ENCODE results near the gene ANK3.

The ANK3 gene

GRCh38 chr10:60399328-60399727, 9.7 kb upstream of the ANK3 start:
- no peak overlapping the region for H3K4me3 ChIP-seq (ENCODE audit: low read depth, low read length)
- DNase-seq (ENCODE audit: low read depth, low spot score) = no peak
- ChIA-PET POLR2A (interaction anchor here (0.6 kb wide), 1 partner anchor 262 kb away, joined by 3 read pairs; no protein-coding TSS in a partner anchor), CTCF (interaction anchor here (1.2 kb wide), 1 partner anchor 11 kb away, joined by 4 read pairs; no protein-coding TSS in a partner anchor)
- TF ChIP-seq, protein P1, sequence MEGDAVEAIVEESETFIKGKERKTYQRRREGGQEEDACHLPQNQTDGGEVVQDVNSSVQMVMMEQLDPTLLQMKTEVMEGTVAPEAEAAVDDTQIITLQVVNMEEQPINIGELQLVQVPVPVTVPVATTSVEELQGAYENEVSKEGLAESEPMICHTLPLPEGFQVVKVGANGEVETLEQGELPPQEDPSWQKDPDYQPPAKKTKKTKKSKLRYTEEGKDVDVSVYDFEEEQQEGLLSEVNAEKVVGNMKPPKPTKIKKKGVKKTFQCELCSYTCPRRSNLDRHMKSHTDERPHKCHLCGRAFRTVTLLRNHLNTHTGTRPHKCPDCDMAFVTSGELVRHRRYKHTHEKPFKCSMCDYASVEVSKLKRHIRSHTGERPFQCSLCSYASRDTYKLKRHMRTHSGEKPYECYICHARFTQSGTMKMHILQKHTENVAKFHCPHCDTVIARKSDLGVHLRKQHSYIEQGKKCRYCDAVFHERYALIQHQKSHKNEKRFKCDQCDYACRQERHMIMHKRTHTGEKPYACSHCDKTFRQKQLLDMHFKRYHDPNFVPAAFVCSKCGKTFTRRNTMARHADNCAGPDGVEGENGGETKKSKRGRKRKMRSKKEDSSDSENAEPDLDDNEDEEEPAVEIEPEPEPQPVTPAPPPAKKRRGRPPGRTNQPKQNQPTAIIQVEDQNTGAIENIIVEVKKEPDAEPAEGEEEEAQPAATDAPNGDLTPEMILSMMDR (IDR thresholded peaks at IDR 0.05; ENCODE audit: insufficient read depth, low read length, missing control alignments) = no peak

- no peak overlapping the region for H3K4me3 ChIP-seq (ENCODE audit: low read depth, low read length)
- ChIA-PET CTCF (no interaction called here), POLR2A (no interaction called here)
- TF ChIP-seq, protein P1 (IDR thresholded peaks at IDR 0.05; ENCODE audit: insufficient read depth, low read length, missing control alignments) = no peak
- no peak for DNase-seq (ENCODE audit: low read depth, low spot score)
Measured at GRCh38 chr10:60397792-60398191, 8.1 kb upstream of the ANK3 start.

GRCh38 chr10:60396766-60397165, 7.1 kb upstream of the ANK3 start:
- TF ChIP-seq, protein P1 (IDR thresholded peaks at IDR 0.05; ENCODE audit: insufficient read depth, low read length, missing control alignments) = no peak
- ChIA-PET POLR2A (no interaction called here), CTCF (no interaction called here)
- no peak for DNase-seq (ENCODE audit: low read depth, low spot score)
- no peak overlapping the region for H3K4me3 ChIP-seq (ENCODE audit: low read depth, low read length)

DNA sequence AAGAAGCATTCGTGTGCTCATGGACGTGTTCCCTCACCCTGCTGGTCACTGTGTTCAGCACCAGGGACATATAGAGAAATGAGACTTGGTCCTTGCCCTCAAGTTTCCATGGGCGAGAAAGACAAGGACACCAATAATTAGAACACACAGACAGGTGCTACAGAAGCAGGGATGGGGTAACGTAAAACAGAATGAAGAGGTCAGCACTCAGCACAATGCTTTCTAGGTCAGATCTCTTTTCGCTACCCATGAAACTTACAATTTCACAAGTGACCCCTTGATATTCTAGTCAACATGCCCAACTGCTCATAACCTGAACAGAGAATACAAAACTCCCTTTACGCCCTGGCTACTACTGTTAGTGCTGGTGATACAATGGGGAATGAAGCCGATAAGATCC, 6.0 kb upstream of the ANK3 start:
- DNase-seq (ENCODE audit: low read depth, low spot score) = no peak
- CTCF ChIA-PET = no interaction called here
- TF ChIP-seq, protein P1 (IDR thresholded peaks at IDR 0.05; ENCODE audit: insufficient read depth, low read length, missing control alignments) = no peak
- H3K4me3 ChIP-seq (ENCODE audit: low read depth, low read length) = no peak overlapping the region
- POLR2A ChIA-PET = no interaction called here

- TF ChIP-seq, protein P1 (IDR thresholded peaks at IDR 0.05; ENCODE audit: insufficient read depth, low read length, missing control alignments) = no peak
- ChIA-PET POLR2A (no interaction called here), CTCF (no interaction called here)
- no peak for DNase-seq (ENCODE audit: low read depth, low spot score)
- no peak overlapping the region for H3K4me3 ChIP-seq (ENCODE audit: low read depth, low read length)
Measured at GRCh38 chr10:60394446-60394845, 4.8 kb upstream of the ANK3 start.

DNA sequence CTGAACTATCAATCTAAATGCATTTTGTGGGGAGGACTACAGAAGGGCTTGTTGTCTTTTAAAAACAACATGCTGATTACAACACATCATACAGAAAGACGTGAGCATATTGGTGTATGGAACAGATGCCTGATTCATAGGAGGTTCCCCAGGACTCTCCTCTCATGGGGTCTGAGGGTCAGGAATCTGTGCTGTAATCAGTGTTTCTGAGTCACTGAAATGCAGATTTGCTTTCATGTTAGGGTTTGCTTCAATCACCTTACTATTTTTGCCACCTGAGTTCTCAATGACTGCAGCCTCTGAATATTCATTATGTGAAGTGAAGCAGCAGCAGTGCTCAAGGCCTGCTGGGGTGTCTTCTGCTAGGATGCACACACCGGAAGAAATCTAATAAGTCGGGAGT, 550 bp upstream of the ANK3 start:
- no peak overlapping the region for H3K4me3 ChIP-seq (ENCODE audit: low read depth, low read length)
- TF ChIP-seq, protein P1 (IDR thresholded peaks at IDR 0.05; ENCODE audit: insufficient read depth, low read length, missing control alignments) = no peak
- DNase-seq (ENCODE audit: low read depth, low spot score) = no peak
- ChIA-PET POLR2A (no interaction called here), CTCF (interaction anchor here (1.0 kb wide), 1 partner anchor 217 kb away, joined by 3 read pairs; no protein-coding TSS in a partner anchor)

Data from AG04449 (cell line).